SU-DHL-6 (cell line): ENCODE data around the gene KLHL25.
A peak's percentile ranks its signal among the peaks of the same experiment; 100 is the strongest.

Source experiments
- H2AFZ ChIP-seq: fragments of 200-600 bp; sonication (generic); 2 replicates; pipeline ENCODE4 v1.6.1; 2014; ENCODE audit warnings: low read depth, mild to moderate bottlenecking, moderate library complexity, mixed read lengths, antibody characterized with exemption, low read length; ENCODE audit not compliant: severe bottlenecking
- H3F3A ChIP-seq: fragments of 200-600 bp; shearing (Covaris generic); 2 replicates; pipeline ENCODE4 v1.6.0; 2016; ENCODE audit warnings: antibody characterized with exemption, mild to moderate bottlenecking; ENCODE audit not compliant: insufficient read depth
- H3K27ac ChIP-seq: fragments of 200-600 bp; sonication (generic); 2 replicates; pipeline ENCODE4 v1.5.1; 2016; ENCODE audit warnings: low read depth, mild to moderate bottlenecking, low read length, moderate library complexity, mixed read lengths
- H3K27me3 ChIP-seq: fragments of 200-600 bp; sonication (generic), shearing (Covaris generic); 2 replicates; pipeline ENCODE4 v1.6.0; 2014; ENCODE audit warnings: mild to moderate bottlenecking, low read length
- H3K36me3 ChIP-seq: fragments of 200-600 bp; sonication (generic); 2 replicates; pipeline ENCODE4 v1.6.1; 2014; ENCODE audit warnings: mild to moderate bottlenecking, low read length, mixed read lengths
- H3K4me2 ChIP-seq: fragments of 300-600, 200-600 bp; shearing (Covaris generic), sonication (generic); 2 replicates; pipeline ENCODE4 v1.6.0; 2014; ENCODE audit warnings: low read length, low read depth, mild to moderate bottlenecking; ENCODE audit not compliant: poor library complexity, severe bottlenecking
- H3K4me3 ChIP-seq: fragments of 200-600 bp; sonication (generic); 2 replicates; pipeline ENCODE4 v1.5.1; 2014; ENCODE audit warnings: antibody characterized with exemption, low read length, mild to moderate bottlenecking, mixed read lengths; ENCODE audit not compliant: insufficient read depth, poor library complexity, severe bottlenecking
- H3K79me2 ChIP-seq: fragments of 200-600 bp; sonication (generic); 2 replicates; pipeline ENCODE4 v1.6.1; 2014; ENCODE audit warnings: mild to moderate bottlenecking, low read length, moderate library complexity; ENCODE audit not compliant: insufficient read depth
- H3K9ac ChIP-seq: fragments of 200-600 bp; sonication (generic); 2 replicates; pipeline ENCODE4 v1.7.0; 2014; ENCODE audit warnings: mild to moderate bottlenecking, low read length
- H3K9me2 ChIP-seq: fragments of 200-600 bp; sonication (generic); replicated peaks from 2 replicates; pipeline ENCODE4 v1.6.1; 2014; ENCODE audit warnings: low read length; ENCODE audit not compliant: insufficient read depth
- H3K9me3 ChIP-seq: fragments of 200-600 bp; sonication (generic); 2 replicates; pipeline ENCODE4 v1.6.1; 2014; ENCODE audit warnings: low read length, mixed read lengths; ENCODE audit not compliant: insufficient read depth
- H4K20me1 ChIP-seq: fragments of 200-600 bp; sonication (generic); 2 replicates; pipeline ENCODE4 v1.6.1; 2014; ENCODE audit warnings: low read depth, mild to moderate bottlenecking, antibody characterized with exemption, low read length, moderate library complexity, mixed read lengths
- CTCF ChIP-seq: fragments of 200-600 bp; sonication (generic); IDR thresholded peaks from one replicate; pipeline ENCODE4 v1.5.1; 2017; ENCODE audit warnings: antibody characterized with exemption, mild to moderate bottlenecking, low read length, moderate library complexity; ENCODE audit not compliant: insufficient read depth, poor library complexity, severe bottlenecking
- EZH2phosphoT487 ChIP-seq: fragments of 200-600 bp; sonication (generic), shearing (Covaris generic); conservative IDR thresholded peaks from 2 replicates; pipeline ENCODE4 v1.6.1; 2018; ENCODE audit warnings: mild to moderate bottlenecking, antibody characterized with exemption, low read length, moderate library complexity, mixed read lengths

KLHL25 gene

DNA sequence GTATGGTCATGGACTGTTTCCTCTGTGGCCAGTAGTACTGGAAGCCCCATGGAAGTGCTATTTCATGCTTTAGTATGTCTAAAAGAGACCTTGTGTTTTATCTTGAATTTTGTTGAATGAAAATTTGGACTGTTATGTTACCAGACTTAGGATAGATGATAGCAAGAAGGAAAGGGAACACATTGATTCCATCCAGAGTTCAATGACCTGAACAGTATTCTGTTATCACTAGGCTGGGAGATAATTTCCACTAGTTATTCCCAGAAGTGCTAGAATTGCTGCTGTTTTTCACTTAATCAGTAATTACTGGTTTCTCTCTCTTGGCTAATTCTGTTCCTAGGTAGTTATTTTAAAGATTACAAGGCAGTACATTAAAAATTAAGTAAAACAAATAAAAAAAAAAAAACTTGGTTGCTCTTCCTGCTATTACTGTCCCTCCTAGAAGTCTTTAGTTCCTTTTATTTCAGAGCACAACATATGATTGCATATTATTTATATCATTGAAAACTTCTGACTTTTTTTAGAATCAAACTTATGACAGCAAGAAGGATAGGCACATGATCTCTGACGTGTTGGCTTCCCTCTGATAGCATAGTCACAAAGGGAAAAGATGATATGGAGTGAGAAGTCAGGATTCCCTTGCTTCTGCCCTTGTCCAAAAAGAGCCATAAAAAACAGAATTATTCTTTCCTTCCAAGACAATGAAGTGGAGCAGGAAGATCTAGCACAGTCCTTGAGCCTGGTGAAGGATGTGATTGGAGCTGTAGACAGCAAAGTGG is 72.2 kb downstream of the KLHL25 start:
- Histone ChIP-seq H3F3A (peaks cover 27% of the 10 kb centered on the region), H3K4me3 (no peak overlapping the region), H3K4me2 (no peak overlapping the region), H3K79me2 (peaks cover 3% of the 10 kb centered on the region; the same call in 1 of the 2 replicates), H4K20me1 (no peaks in the 10 kb centered on the region), H2AFZ (no peak overlapping the region), H3K9me3 (no peaks in the 10 kb centered on the region), H3K27ac (no peak overlapping the region), H3K9ac (no peak overlapping the region), H3K9me2 (no peaks in the 10 kb centered on the region), H3K27me3 (no peaks in the 10 kb centered on the region), H3K36me3 (peaks cover 89% of the 10 kb centered on the region)
- TF ChIP-seq EZH2phosphoT487 (no peak), CTCF (no peak)

DNA sequence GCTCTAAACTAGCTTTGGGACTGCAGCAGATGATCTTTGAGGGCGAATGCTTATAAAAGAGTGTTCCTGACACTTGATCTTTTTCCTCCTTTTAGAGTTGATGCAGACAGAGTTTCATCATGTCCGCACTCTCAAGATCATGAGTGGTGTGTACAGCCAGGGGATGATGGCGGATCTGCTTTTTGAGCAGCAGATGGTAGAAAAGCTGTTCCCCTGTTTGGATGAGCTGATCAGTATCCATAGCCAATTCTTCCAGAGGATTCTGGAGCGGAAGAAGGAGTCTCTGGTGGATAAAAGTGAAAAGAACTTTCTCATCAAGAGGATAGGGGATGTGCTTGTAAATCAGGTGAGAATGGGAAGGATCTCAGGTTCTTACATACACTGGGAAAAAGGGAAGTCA is 75.7 kb downstream of the KLHL25 start:
- Histone ChIP-seq H3K4me3 (peak overlapping the region; percentile 29), H3K36me3 (peaks cover 54% of the 10 kb centered on the region), H2AFZ (no peak overlapping the region), H3K9ac (peak overlapping the region; percentile 53), H3F3A (peaks cover 54% of the 10 kb centered on the region), H3K27ac (peak overlapping the region; percentile 91), H3K4me2 (peak overlapping the region; percentile 57), H3K27me3 (no peaks in the 10 kb centered on the region), H3K9me3 (no peaks in the 10 kb centered on the region), H3K9me2 (no peaks in the 10 kb centered on the region), H4K20me1 (no peaks in the 10 kb centered on the region), H3K79me2 (peaks cover 3% of the 10 kb centered on the region; the same call in 1 of the 2 replicates)
- no peak for TF ChIP-seq EZH2phosphoT487

- TF ChIP-seq EZH2phosphoT487 (no peak), CTCF (no peak)
- Histone ChIP-seq H3K9ac (peak overlapping the region; percentile 53), H3K27me3 (no peaks in the 10 kb centered on the region), H3K9me2 (no peaks in the 10 kb centered on the region), H3K27ac (peak overlapping the region; percentile 91), H3K9me3 (no peaks in the 10 kb centered on the region), H3K4me3 (peak overlapping the region; percentile 29), H3K79me2 (peaks cover 6% of the 10 kb centered on the region; the same call in 1 of the 2 replicates), H2AFZ (no peak overlapping the region), H4K20me1 (no peaks in the 10 kb centered on the region), H3F3A (peaks cover 59% of the 10 kb centered on the region), H3K4me2 (peak overlapping the region; percentile 57), H3K36me3 (peaks cover 48% of the 10 kb centered on the region)
Observed at GRCh38 chr15:85718271-85718971, 76.3 kb downstream of the KLHL25 start.
